Naive thymus-derived CD8-positive, alpha-beta T cell (primary cell): ENCODE measurements around the gene VPS52. TPM values are rescaled to one million over a fixed set of nuclear protein-coding genes. Genes with fewer than 3 reads are reported as not detected.
A peak's percentile ranks its signal among the peaks of the same experiment; 100 is the strongest.

Experiments used
- ATAC-seq, 2 donors: fragments of 150-1000 bp; cut with Tn5 transposase in 1 of 2; sonication (Bioruptor Pico), chemical (Tn5 transposase) in 1 of 2; 1 replicate in 1 of 2; 2 replicates in 1 of 2; pipeline ENCODE4 v1.10.0; 2021; ENCODE audit warnings: mild to moderate bottlenecking in 2 of 2, moderate library complexity in 2 of 2
- POLR2A ChIA-PET: fragments of 350-600 bp; sonication (Branson Sonifier 250); formaldehyde crosslinking; loops from one replicate; lab custom pipeline; 2021; ENCODE audit warnings: antibody characterized with exemption; lab: Charles Lee
- DNase-seq, 10 donors: peaks; one replicate each; pipeline versions ENCODE4 v3.0.0 to v3.0.0-alpha.2; 2020 to 2022
- H3K27ac Mint-ChIP-seq, 10 donors: one replicate each; pipeline ENCODE4 v1.8.0; 2020 to 2022; ENCODE audit warnings: mild to moderate bottlenecking in 10 of 10, mixed read lengths in 10 of 10, moderate library complexity in 4 of 10, inconsistent platforms in 1 of 10
- H3K27me3 Mint-ChIP-seq, 5 donors: one replicate each; pipeline ENCODE4 v1.8.0; 2021 to 2022; ENCODE audit warnings: mixed read lengths in 5 of 5
- H3K36me3 Mint-ChIP-seq, 3 donors: one replicate each; pipeline ENCODE4 v1.8.0; 2020 to 2022; ENCODE audit warnings: mixed read lengths in 3 of 3, mild to moderate bottlenecking in 2 of 3, inconsistent platforms in 1 of 3
- H3K4me1 Mint-ChIP-seq, 4 donors: one replicate each; pipeline ENCODE4 v1.8.0; 2021 to 2022; ENCODE audit warnings: mixed read lengths in 4 of 4
- H3K4me3 Mint-ChIP-seq, 10 donors: one replicate each; pipeline ENCODE4 v1.8.0; 2020 to 2022; ENCODE audit warnings: mild to moderate bottlenecking in 10 of 10, mixed read lengths in 10 of 10, moderate library complexity in 6 of 10, inconsistent platforms in 1 of 10
- H3K9me3 Mint-ChIP-seq, 9 donors: one replicate each; pipeline ENCODE4 v1.8.0; 2020 to 2022; ENCODE audit warnings: mixed read lengths in 9 of 9, mild to moderate bottlenecking in 3 of 9, inconsistent platforms in 1 of 9, moderate library complexity in 1 of 9
- polyA plus RNA-seq, 3 donors: library from polyadenylated mRNA; unstranded; fragments of 300-500 nt; fragmentation: Illumina TruSeq; gene quantifications; one replicate each; pipeline ENCODE4 v1.2.3, GENCODE V29; 2021
- total RNA-seq, 8 experiments: library from RNA in 2 of 8; stranded (reverse) in 2 of 8; gene quantifications; one replicate each; pipeline ENCODE4 v1.2.3 and lab custom pipeline; 2021 to 2026

VPS52 gene
- total and polyA plus RNA-seq, 5 experiments from 2014 or later, result 9.3 to 116 (median 19.3) TPM

GRCh38 chr6:33213989-33214335, 57.7 kb downstream of the VPS52 start:
- Mint-ChIP-seq H3K27me3 (peaks cover 0 to 12% (median 2%) of the 10 kb centered on the region in 5 donors), H3K4me1 (peaks cover 41 to 81% (median 54%) of the 10 kb centered on the region in 4 donors), H3K36me3 (peaks cover 0 to 24% (median 7%) of the 10 kb centered on the region in 3 donors), H3K4me3 (peak overlapping the region; percentile 82 to 97 (median 87)), H3K9me3 (no peaks in the 10 kb centered on the region), H3K27ac (peak overlapping the region; percentile 11 to 95 (median 88))
- ATAC-seq (peak; percentile 8 to 10), DNase-seq (no peak)
- POLR2A ChIA-PET, result interaction anchor here (0.6 kb wide), 1 partner anchor 16 kb away, joined by 3 read pairs; no protein-coding TSS in a partner anchor

- Mint-ChIP-seq H3K27me3 (peaks cover 0 to 10% (median 2%) of the 10 kb centered on the region in 5 donors), H3K9me3 (no peaks in the 10 kb centered on the region), H3K4me3 (peak overlapping the region; percentile 82 to 97 (median 87)), H3K4me1 (peaks cover 43 to 85% (median 58%) of the 10 kb centered on the region in 4 donors), H3K36me3 (peaks cover 0 to 24% (median 7%) of the 10 kb centered on the region in 3 donors), H3K27ac (peak overlapping the region; percentile 57 to 95 (median 87))
- DNase-seq, result peak in 2 of 10 donors; percentile 41 to 44
- ATAC-seq, result peak; percentile 35 to 47
- POLR2A ChIA-PET, result interaction anchor here (0.6 to 1.2 kb wide), 3 partner anchors 16 to 58 kb away, joined by 3 read pairs; partner anchors contain the start of genes RPS18 and VPS52
Observed at GRCh38 chr6:33213166-33213988, 58.3 kb downstream of the VPS52 start.

- peaks cover 0 to 24% (median 7%) of the 10 kb centered on the region in 3 donors for H3K36me3 Mint-ChIP-seq
- H3K4me1 Mint-ChIP-seq, result peaks cover 44 to 82% (median 58%) of the 10 kb centered on the region in 4 donors
- H3K27ac Mint-ChIP-seq, result peak overlapping the region; percentile 3 to 95 (median 82)
- no peaks in the 10 kb centered on the region for H3K9me3 Mint-ChIP-seq
- no peak for ATAC-seq
- peaks cover 0 to 8% (median 0%) of the 10 kb centered on the region in 5 donors for H3K27me3 Mint-ChIP-seq
- no peak for DNase-seq
- peak overlapping the region; percentile 82 to 97 (median 87) for H3K4me3 Mint-ChIP-seq
- POLR2A ChIA-PET, result interaction anchor here (0.7 to 1.5 kb wide), 5 partner anchors 17 to 241 kb away, joined by 3 read pairs; partner anchors contain the start of genes RPS18 and VPS52
Observed at GRCh38 chr6:33212857-33213165, 58.9 kb downstream of the VPS52 start.

GRCh38 chr6:33211666-33212422, 59.8 kb downstream of the VPS52 start:
- peaks cover 46 to 75% (median 57%) of the 10 kb centered on the region in 4 donors for H3K4me1 Mint-ChIP-seq
- H3K9me3 Mint-ChIP-seq, result no peaks in the 10 kb centered on the region
- DNase-seq (no peak), ATAC-seq (no peak)
- H3K27ac Mint-ChIP-seq, result peak overlapping the region in 3 of 10 donors; percentile 59 to 95 (median 73)
- H3K27me3 Mint-ChIP-seq, result peaks cover 0 to 8% (median 0%) of the 10 kb centered on the region in 5 donors
- peak overlapping the region in 6 of 10 donors; percentile 31 to 87 (median 49) for H3K4me3 Mint-ChIP-seq
- H3K36me3 Mint-ChIP-seq, result peaks cover 0 to 24% (median 7%) of the 10 kb centered on the region in 3 donors
- POLR2A ChIA-PET, result interaction anchor here (0.8 to 1.5 kb wide), 6 partner anchors 12 to 240 kb away, joined by 3 to 5 read pairs (median 3); partner anchors contain the start of genes RPS18 and VPS52

- peaks cover 0 to 24% (median 7%) of the 10 kb centered on the region in 3 donors for H3K36me3 Mint-ChIP-seq
- peaks cover 45 to 72% (median 57%) of the 10 kb centered on the region in 4 donors for H3K4me1 Mint-ChIP-seq
- ATAC-seq, result no peak
- H3K27ac Mint-ChIP-seq, result no peak overlapping the region
- POLR2A ChIA-PET, result interaction anchor here (0.6 to 1.5 kb wide), 4 partner anchors 12 to 98 kb away, joined by 3 to 5 read pairs (median 4); no protein-coding TSS in a partner anchor
- H3K27me3 Mint-ChIP-seq, result peaks cover 0 to 8% (median 0%) of the 10 kb centered on the region in 5 donors
- no peak for DNase-seq
- peak overlapping the region in 1 of 10 donors; percentile 51 for H3K4me3 Mint-ChIP-seq
- no peaks in the 10 kb centered on the region for H3K9me3 Mint-ChIP-seq
Observed at GRCh38 chr6:33211136-33211535, 60.5 kb downstream of the VPS52 start.

- no peak for ATAC-seq
- H3K27me3 Mint-ChIP-seq, result peaks cover 0 to 8% (median 0%) of the 10 kb centered on the region in 5 donors
- POLR2A ChIA-PET, result interaction anchor here (0.6 to 3.5 kb wide), 9 partner anchors 9 to 238 kb away, joined by 3 to 43 read pairs (median 10); partner anchors contain the start of genes COL11A2, RPS18, RXRB and SLC39A7
- peaks cover 47 to 71% (median 64%) of the 10 kb centered on the region in 4 donors for H3K4me1 Mint-ChIP-seq
- peak overlapping the region in 9 of 10 donors; percentile 15 to 98 (median 88) for H3K27ac Mint-ChIP-seq
- no peaks in the 10 kb centered on the region for H3K9me3 Mint-ChIP-seq
- H3K4me3 Mint-ChIP-seq, result peak overlapping the region in 9 of 10 donors; percentile 42 to 99 (median 93)
- DNase-seq, result no peak
- peaks cover 0 to 24% (median 7%) of the 10 kb centered on the region in 3 donors for H3K36me3 Mint-ChIP-seq
Observed at GRCh38 chr6:33209856-33210255, 61.8 kb downstream of the VPS52 start.

- H3K27me3 Mint-ChIP-seq, result peaks cover 0 to 3% (median 0%) of the 10 kb centered on the region in 5 donors
- POLR2A ChIA-PET, result interaction anchor here (0.5 to 3.5 kb wide), 29 partner anchors 8 to 972 kb away, joined by 3 to 43 read pairs (median 5); partner anchors contain the start of genes B3GALT4, COL11A2, PFDN6 and PSMB8
- H3K27ac Mint-ChIP-seq, result peak within 1 kb of the TSS; percentile 88 to 98 (median 96)
- H3K4me3 Mint-ChIP-seq, result peak within 1 kb of the TSS; percentile 84 to 99 (median 94)
- DNase-seq (peak; percentile 79 to 91 (median 87)), ATAC-seq (peak; percentile 58 to 69)
- peaks cover 0 to 31% (median 7%) of the 10 kb centered on the region in 3 donors for H3K36me3 Mint-ChIP-seq
- peaks cover 38 to 66% (median 61%) of the 10 kb centered on the region in 4 donors for H3K4me1 Mint-ChIP-seq
- H3K9me3 Mint-ChIP-seq, result no peaks in the 10 kb centered on the region
Observed at GRCh38 chr6:33208091-33208967, 63.3 kb downstream of the VPS52 start, which contains the start of gene RING1. Gene RING1, plus strand, starts transcription at chr6:33208500. Its CDS starts 323 bp downstream, at chr6:33208823.

GRCh38 chr6:33207552-33208090, 64.1 kb downstream of the VPS52 start:
- Mint-ChIP-seq H3K27me3 (peaks cover 0 to under 1% (median 0%) of the 10 kb centered on the region in 5 donors), H3K4me1 (peaks cover 37 to 66% (median 61%) of the 10 kb centered on the region in 4 donors), H3K9me3 (no peaks in the 10 kb centered on the region), H3K36me3 (peaks cover 6 to 38% (median 11%) of the 10 kb centered on the region in 3 donors), H3K27ac (peak overlapping the region; percentile 78 to 97 (median 94)), H3K4me3 (peak overlapping the region; percentile 84 to 99 (median 90))
- ATAC-seq, result no peak
- DNase-seq, result no peak
- POLR2A ChIA-PET, result interaction anchor here (0.5 to 3.5 kb wide), 20 partner anchors 9 to 363 kb away, joined by 3 to 43 read pairs (median 6); partner anchors contain the start of genes B3GALT4, COL11A2, PFDN6 and PSMB8

GRCh38 chr6:33206864-33207551, 64.7 kb downstream of the VPS52 start:
- Mint-ChIP-seq H3K4me3 (peak overlapping the region in 7 of 10 donors; percentile 84 to 99 (median 91)), H3K36me3 (peaks cover 6 to 38% (median 16%) of the 10 kb centered on the region in 3 donors), H3K9me3 (no peaks in the 10 kb centered on the region), H3K4me1 (peaks cover 33 to 66% (median 62%) of the 10 kb centered on the region in 4 donors), H3K27ac (peak overlapping the region in 5 of 10 donors; percentile 56 to 97 (median 94)), H3K27me3 (no peaks in the 10 kb centered on the region)
- POLR2A ChIA-PET, result interaction anchor here (0.6 to 3.5 kb wide), 9 partner anchors 8 to 235 kb away, joined by 3 to 43 read pairs (median 10); partner anchors contain the start of genes COL11A2, RPS18, RXRB and SLC39A7
- DNase-seq, result no peak
- ATAC-seq, result no peak
